Measurements from ENCODE around the gene SFTPB. TPM values are rescaled to one million over a fixed set of nuclear protein-coding genes. Genes with fewer than 3 reads are reported as not detected.

SFTPB gene
- total RNA-seq, 1 donor from 2014 or later = not detected

- Mint-ChIP-seq H3K27ac (no peak overlapping the region), H3K4me1 (no peaks in the 10 kb centered on the region), H3K9me3 (no peaks in the 10 kb centered on the region), H3K36me3 (peaks cover 28% of the 10 kb centered on the region), H3K27me3 (ENCODE audit: insufficient read depth, low read depth) (peaks cover 2% of the 10 kb centered on the region), H3K4me3 (no peak overlapping the region)
- no peak for TF ChIP-seq EZH2 (IDR thresholded peaks at IDR 0.05)
- TF ChIP-seq CTCF (IDR thresholded peaks at IDR 0.05) = no peak
- no peak for TF ChIP-seq EZH2phosphoT487 (IDR thresholded peaks at IDR 0.05)
- DNase-seq (ENCODE audit: low spot score) = no peak
- no peaks in the 10 kb centered on the region for H3K9me3 ChIP-seq (ENCODE audit: low read depth)
- H3K27ac ChIP-seq = no peak overlapping the region
- H3F3A ChIP-seq (ENCODE audit: low read depth) = no peaks in the 10 kb centered on the region
- peaks cover 3% of the 10 kb centered on the region for H3K36me3 ChIP-seq
- H3K79me2 ChIP-seq (ENCODE audit: low read depth) = no peaks in the 10 kb centered on the region
- no peak overlapping the region for H2AFZ ChIP-seq (replicated peaks)
- no peaks in the 10 kb centered on the region for H4K20me1 ChIP-seq (ENCODE audit: low read depth)
- H3K27me3 ChIP-seq = no peaks in the 10 kb centered on the region
- no peak overlapping the region for H3K9ac ChIP-seq
- H3K4me3 ChIP-seq = no peak overlapping the region
- H3K4me2 ChIP-seq = no peak overlapping the region
- H3K4me1 ChIP-seq = no peaks in the 10 kb centered on the region
These were observed 15.9 kb downstream of the SFTPB start for GRCh38 chr2:85652056-85652455.

- H3K9me3 ChIP-seq (ENCODE audit: low read depth) = no peaks in the 10 kb centered on the region
- DNase-seq (ENCODE audit: low spot score) = no peak
- H3K4me1 ChIP-seq = no peaks in the 10 kb centered on the region
- no peaks in the 10 kb centered on the region for H4K20me1 ChIP-seq (ENCODE audit: low read depth)
- TF ChIP-seq EZH2phosphoT487 (IDR thresholded peaks at IDR 0.05) (no peak), CTCF (IDR thresholded peaks at IDR 0.05) (no peak), EZH2 (IDR thresholded peaks at IDR 0.05) (no peak)
- no peak overlapping the region for H3K4me3 ChIP-seq
- no peaks in the 10 kb centered on the region for H3K9me3 Mint-ChIP-seq
- no peaks in the 10 kb centered on the region for H3K4me1 Mint-ChIP-seq
- no peak overlapping the region for H3K4me2 ChIP-seq
- H3K27ac ChIP-seq = no peak overlapping the region
- H2AFZ ChIP-seq (replicated peaks) = no peak overlapping the region
- no peaks in the 10 kb centered on the region for H3K27me3 ChIP-seq
- peaks cover 33% of the 10 kb centered on the region for H3K36me3 Mint-ChIP-seq
- no peaks in the 10 kb centered on the region for H3K79me2 ChIP-seq (ENCODE audit: low read depth)
- no peak overlapping the region for H3K9ac ChIP-seq
- H3K27ac Mint-ChIP-seq = no peak overlapping the region
- peaks cover 3% of the 10 kb centered on the region for H3K36me3 ChIP-seq
- no peaks in the 10 kb centered on the region for H3F3A ChIP-seq (ENCODE audit: low read depth)
- H3K27me3 Mint-ChIP-seq (ENCODE audit: insufficient read depth, low read depth) = peaks cover 2% of the 10 kb centered on the region
- H3K4me3 Mint-ChIP-seq = no peak overlapping the region
These were observed 16.9 kb downstream of the SFTPB start for GRCh38 chr2:85651097-85651496.

DNA sequence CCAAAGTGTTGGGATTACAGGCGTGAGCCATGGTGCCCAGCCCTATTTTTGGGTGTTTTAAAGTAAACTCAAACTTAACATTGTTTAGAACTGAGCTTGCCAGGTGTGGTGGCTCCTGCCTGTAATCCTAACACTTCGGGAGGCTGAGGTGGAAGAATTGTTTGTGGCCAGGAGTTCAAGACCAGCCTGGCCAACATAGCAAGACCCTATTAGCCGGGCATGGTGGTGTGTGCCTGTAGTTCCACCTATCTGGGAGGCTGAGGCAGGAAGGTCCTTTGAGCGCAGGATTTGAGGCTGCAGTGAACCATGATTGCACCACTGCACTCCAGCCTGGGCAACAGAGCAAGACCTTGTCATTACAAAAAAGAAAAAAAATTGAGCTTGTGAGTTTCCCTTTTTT is 17.5 kb downstream of the SFTPB start:
- H3K4me3 ChIP-seq = no peak overlapping the region
- no peaks in the 10 kb centered on the region for H3K27me3 ChIP-seq
- no peak overlapping the region for H2AFZ ChIP-seq (replicated peaks)
- no peak overlapping the region for H3K9ac ChIP-seq
- peaks cover 36% of the 10 kb centered on the region for H3K36me3 Mint-ChIP-seq
- H3F3A ChIP-seq (ENCODE audit: low read depth) = no peaks in the 10 kb centered on the region
- H3K4me1 Mint-ChIP-seq = no peaks in the 10 kb centered on the region
- TF ChIP-seq EZH2 (IDR thresholded peaks at IDR 0.05) (no peak), EZH2phosphoT487 (IDR thresholded peaks at IDR 0.05) (no peak), CTCF (IDR thresholded peaks at IDR 0.05) (no peak)
- peaks cover 3% of the 10 kb centered on the region for H3K36me3 ChIP-seq
- DNase-seq (ENCODE audit: low spot score) = no peak
- no peak overlapping the region for H3K4me3 Mint-ChIP-seq
- no peaks in the 10 kb centered on the region for H3K4me1 ChIP-seq
- H3K9me3 Mint-ChIP-seq = no peaks in the 10 kb centered on the region
- H3K79me2 ChIP-seq (ENCODE audit: low read depth) = no peaks in the 10 kb centered on the region
- no peak overlapping the region for H3K27ac Mint-ChIP-seq
- H3K9me3 ChIP-seq (ENCODE audit: low read depth) = no peaks in the 10 kb centered on the region
- no peak overlapping the region for H3K4me2 ChIP-seq
- H3K27ac ChIP-seq = no peak overlapping the region
- peaks cover 2% of the 10 kb centered on the region for H3K27me3 Mint-ChIP-seq (ENCODE audit: insufficient read depth, low read depth)
- H4K20me1 ChIP-seq (ENCODE audit: low read depth) = no peaks in the 10 kb centered on the region
